IPS-11a (cell line): ENCODE data around the gene GOLGA3.
"Not testable (repeated sequence)": the region's sequence is repeated elsewhere in the genome, so short reads cannot be mapped to it uniquely, and the experiment has no call there.

Experiments used
- H3K4me3 ChIP-seq: one replicate; pipeline ENCODE4 v1.5.1; 2013; ENCODE audit warnings: low read depth, low read length, control low read depth

Gene GOLGA3

GRCh38 chr12:132844681-132845080 lies 16.0 kb upstream of the GOLGA3 start:
- not testable (repeated sequence) for H3K4me3 ChIP-seq

- no peak overlapping the region for H3K4me3 ChIP-seq
Measured at GRCh38 chr12:132842449-132843045, 13.9 kb upstream of the GOLGA3 start.

- H3K4me3 ChIP-seq, result no peak overlapping the region
Measured at GRCh38 chr12:132841151-132841550, 12.5 kb upstream of the GOLGA3 start.

GRCh38 chr12:132840536-132840935 lies 11.9 kb upstream of the GOLGA3 start:
- H3K4me3 ChIP-seq, result no peak overlapping the region

GRCh38 chr12:132839558-132840235 lies 11.0 kb upstream of the GOLGA3 start:
- H3K4me3 ChIP-seq, result no peak overlapping the region

GRCh38 chr12:132838410-132839080 lies 9.9 kb upstream of the GOLGA3 start:
- H3K4me3 ChIP-seq, result no peak overlapping the region

GRCh38 chr12:132837693-132838409 lies 9.2 kb upstream of the GOLGA3 start:
- H3K4me3 ChIP-seq, result no peak overlapping the region

- H3K4me3 ChIP-seq, result no peak overlapping the region
Measured at GRCh38 chr12:132836795-132837331, 8.2 kb upstream of the GOLGA3 start.

GRCh38 chr12:132836230-132836629 lies 7.6 kb upstream of the GOLGA3 start:
- H3K4me3 ChIP-seq, result not testable (repeated sequence)

- no peak overlapping the region for H3K4me3 ChIP-seq
Measured at GRCh38 chr12:132835076-132836025, 6.7 kb upstream of the GOLGA3 start.

- no peak overlapping the region for H3K4me3 ChIP-seq
Measured at GRCh38 chr12:132834181-132834711, 5.6 kb upstream of the GOLGA3 start.

- no peak overlapping the region for H3K4me3 ChIP-seq
Measured at GRCh38 chr12:132833341-132833740, 4.7 kb upstream of the GOLGA3 start.

- H3K4me3 ChIP-seq, result no peak overlapping the region
Measured at GRCh38 chr12:132831771-132832170, 3.1 kb upstream of the GOLGA3 start.

GRCh38 chr12:132827763-132828703 lies 636 bp downstream of the GOLGA3 start:
- H3K4me3 ChIP-seq, result peak overlapping the region; percentile 94

GRCh38 chr12:132825861-132826260 lies 2.8 kb downstream of the GOLGA3 start:
- H3K4me3 ChIP-seq, result no peak overlapping the region

GRCh38 chr12:132825089-132825488 lies 3.6 kb downstream of the GOLGA3 start:
- no peak overlapping the region for H3K4me3 ChIP-seq

GRCh38 chr12:132824053-132824452 lies 4.6 kb downstream of the GOLGA3 start:
- H3K4me3 ChIP-seq, result no peak overlapping the region

GRCh38 chr12:132818562-132818961 lies 10.1 kb downstream of the GOLGA3 start:
- H3K4me3 ChIP-seq, result no peak overlapping the region

GRCh38 chr12:132814232-132814631 lies 14.4 kb downstream of the GOLGA3 start:
- no peak overlapping the region for H3K4me3 ChIP-seq
